Measurements from ENCODE around the gene HSD17B3. TPM values are rescaled to one million over a fixed set of nuclear protein-coding genes. Genes with fewer than 3 reads are reported as not detected.

The HSD17B3 gene
- total RNA-seq (ENCODE audit: low replicate concordance) = not detected in 2 replicates

- no peak within 1 kb of the TSS for H3K27ac ChIP-seq
- H3K36me3 ChIP-seq = no peaks in the 10 kb centered on the region
- peak within 1 kb of the TSS; percentile 12 for H2AFZ ChIP-seq (replicated peaks)
- H3K4me2 ChIP-seq = no peak within 1 kb of the TSS
- no peak within 1 kb of the TSS for H3K9ac ChIP-seq
- H3K27ac Mint-ChIP-seq = no peak within 1 kb of the TSS
- TF ChIP-seq CTCF (IDR thresholded peaks at IDR 0.05) (no peak), EZH2phosphoT487 (IDR thresholded peaks at IDR 0.05) (no peak), EZH2 (IDR thresholded peaks at IDR 0.05) (no peak)
- no peaks in the 10 kb centered on the region for H3K36me3 Mint-ChIP-seq
- H3K9me3 Mint-ChIP-seq = peaks cover 3% of the 10 kb centered on the region
- H3K27me3 Mint-ChIP-seq (ENCODE audit: insufficient read depth, low read depth) = peaks cover 2% of the 10 kb centered on the region
- H3K4me3 Mint-ChIP-seq = no peak within 1 kb of the TSS
- DNase-seq (ENCODE audit: low spot score) = no peak
- no peaks in the 10 kb centered on the region for H3F3A ChIP-seq (ENCODE audit: low read depth)
- H3K4me1 ChIP-seq = peaks cover 11% of the 10 kb centered on the region
- no peaks in the 10 kb centered on the region for H3K27me3 ChIP-seq
- no peak within 1 kb of the TSS for H3K4me3 ChIP-seq
- H3K79me2 ChIP-seq (ENCODE audit: low read depth) = no peaks in the 10 kb centered on the region
- no peaks in the 10 kb centered on the region for H3K9me3 ChIP-seq (ENCODE audit: low read depth)
- H3K4me1 Mint-ChIP-seq = peaks cover 15% of the 10 kb centered on the region
- H4K20me1 ChIP-seq (ENCODE audit: low read depth) = no peaks in the 10 kb centered on the region
These were observed at the start of gene HSD17B3 for GRCh38 chr9:96302021-96302420. Gene HSD17B3 (minus strand): TSS chr9:96302176. CDS start chr9:96302104, 72 bp downstream.

- peaks cover 4% of the 10 kb centered on the region for H3K4me1 ChIP-seq
- H3K9ac ChIP-seq = no peak overlapping the region
- no peaks in the 10 kb centered on the region for H3K36me3 ChIP-seq
- no peaks in the 10 kb centered on the region for H4K20me1 ChIP-seq (ENCODE audit: low read depth)
- no peak overlapping the region for H3K27ac Mint-ChIP-seq
- peaks cover 25% of the 10 kb centered on the region for H3K36me3 Mint-ChIP-seq
- no peak for TF ChIP-seq EZH2phosphoT487 (IDR thresholded peaks at IDR 0.05)
- no peak for TF ChIP-seq CTCF (IDR thresholded peaks at IDR 0.05)
- no peak for TF ChIP-seq EZH2 (IDR thresholded peaks at IDR 0.05)
- no peak overlapping the region for H2AFZ ChIP-seq (replicated peaks)
- no peak overlapping the region for H3K4me3 Mint-ChIP-seq
- no peak overlapping the region for H3K4me3 ChIP-seq
- H3K27ac ChIP-seq = no peak overlapping the region
- H3K9me3 ChIP-seq (ENCODE audit: low read depth) = no peaks in the 10 kb centered on the region
- no peak for DNase-seq (ENCODE audit: low spot score)
- peaks cover 3% of the 10 kb centered on the region for H3K27me3 Mint-ChIP-seq (ENCODE audit: insufficient read depth, low read depth)
- peaks cover 10% of the 10 kb centered on the region for H3K4me1 Mint-ChIP-seq
- H3K4me2 ChIP-seq = peak overlapping the region; percentile 2
- peaks cover 29% of the 10 kb centered on the region for H3K9me3 Mint-ChIP-seq
- H3K27me3 ChIP-seq = no peaks in the 10 kb centered on the region
- no peaks in the 10 kb centered on the region for H3K79me2 ChIP-seq (ENCODE audit: low read depth)
- H3F3A ChIP-seq (ENCODE audit: low read depth) = no peaks in the 10 kb centered on the region
These were observed 48.9 kb upstream of the HSD17B3 start for GRCh38 chr9:96350866-96351265.

- H3K27me3 Mint-ChIP-seq (ENCODE audit: insufficient read depth, low read depth) = peaks cover 3% of the 10 kb centered on the region
- Histone ChIP-seq H4K20me1 (ENCODE audit: low read depth) (no peaks in the 10 kb centered on the region), H3K4me3 (no peak overlapping the region), H3K27ac (no peak overlapping the region), H3K79me2 (ENCODE audit: low read depth) (no peaks in the 10 kb centered on the region), H2AFZ (replicated peaks) (no peak overlapping the region), H3K27me3 (no peaks in the 10 kb centered on the region), H3K9ac (no peak overlapping the region), H3K9me3 (ENCODE audit: low read depth) (no peaks in the 10 kb centered on the region), H3K36me3 (no peaks in the 10 kb centered on the region), H3K4me2 (no peak overlapping the region), H3F3A (ENCODE audit: low read depth) (peaks cover 8% of the 10 kb centered on the region), H3K4me1 (peaks cover 20% of the 10 kb centered on the region)
- no peak overlapping the region for H3K27ac Mint-ChIP-seq
- H3K9me3 Mint-ChIP-seq = peaks cover 38% of the 10 kb centered on the region
- H3K4me1 Mint-ChIP-seq = peaks cover 26% of the 10 kb centered on the region
- no peak for TF ChIP-seq EZH2 (IDR thresholded peaks at IDR 0.05)
- no peak for TF ChIP-seq EZH2phosphoT487 (IDR thresholded peaks at IDR 0.05)
- TF ChIP-seq CTCF (IDR thresholded peaks at IDR 0.05) = no peak
- DNase-seq (ENCODE audit: low spot score) = no peak
- H3K36me3 Mint-ChIP-seq = peaks cover 24% of the 10 kb centered on the region
- H3K4me3 Mint-ChIP-seq = no peak overlapping the region
These were observed 46.3 kb upstream of the HSD17B3 start for GRCh38 chr9:96348261-96348660.
